ENCODE measurements around the gene IMPA2. TPM values are rescaled to one million over a fixed set of nuclear protein-coding genes. Genes with fewer than 3 reads are reported as not detected.

The IMPA2 gene
- total RNA-seq, 1 experiment from 2014 or later = 113 TPM

GRCh38 chr18:12053289-12053688 is 72.0 kb downstream of the IMPA2 start:
- no peaks in the 10 kb centered on the region for H3K36me3 Mint-ChIP-seq
- 0 out of 2 replicates have a peak, but pooled peaks cover 3% of the 10 kb centered on the region for H3K4me1 Mint-ChIP-seq
- DNase-seq (ENCODE audit: low spot score) = no peak
- H3K9me3 Mint-ChIP-seq = no peaks in the 10 kb centered on the region
- ChIA-PET CTCF (interaction anchor here (1.2 kb wide), 1 partner anchor 14 kb away, joined by 4 read pairs; no protein-coding TSS in a partner anchor), POLR2A (no interaction called here)
- no peak overlapping the region for H3K27ac Mint-ChIP-seq
- no peaks in the 10 kb centered on the region; the same call in 1 of the 2 replicates for H3K27me3 Mint-ChIP-seq (ENCODE audit: low read depth)
- TF ChIP-seq IRF2 (CRISPR knock-in tag; IDR thresholded peaks at IDR 0.05; ENCODE audit: borderline replicate concordance, low read depth) (no peak), USF2 (CRISPR knock-in tag; IDR thresholded peaks at IDR 0.05) (no peak), ZNF425 (CRISPR knock-in tag; conservative IDR thresholded peaks at IDR 0.05) (no peak), USF1 (CRISPR knock-in tag; IDR thresholded peaks at IDR 0.05) (no peak), HMGXB4 (CRISPR knock-in tag; IDR thresholded peaks at IDR 0.05) (no peak), OVOL2 (CRISPR knock-in tag; IDR thresholded peaks at IDR 0.05; ENCODE audit: borderline replicate concordance) (no peak), ZNF416 (CRISPR knock-in tag; IDR thresholded peaks at IDR 0.05) (no peak), RORB (CRISPR knock-in tag; IDR thresholded peaks at IDR 0.05) (no peak), NR3C1 (CRISPR knock-in tag; conservative IDR thresholded peaks at IDR 0.05; ENCODE audit: low read depth) (no peak), ATF1 (CRISPR knock-in tag; IDR thresholded peaks at IDR 0.05) (no peak), ZNF263 (CRISPR knock-in tag; IDR thresholded peaks at IDR 0.05; ENCODE audit: low read depth) (no peak), FOXK1 (CRISPR knock-in tag; IDR thresholded peaks at IDR 0.05) (no peak), MXD4 (CRISPR knock-in tag; IDR thresholded peaks at IDR 0.05; ENCODE audit: borderline replicate concordance) (no peak)
- H3K4me3 Mint-ChIP-seq = no peak overlapping the region
- no peak for ATAC-seq

- H3K4me3 Mint-ChIP-seq = no peak overlapping the region
- no peaks in the 10 kb centered on the region for H3K36me3 Mint-ChIP-seq
- ChIA-PET CTCF (interaction anchor here (1.7 to 2.2 kb wide), 4 partner anchors 17 to 191 kb away, joined by 4 to 16 read pairs (median 11); no protein-coding TSS in a partner anchor), POLR2A (no interaction called here)
- DNase-seq (ENCODE audit: low spot score) (no peak), ATAC-seq (no peak)
- no peaks in the 10 kb centered on the region for H3K9me3 Mint-ChIP-seq
- no peaks in the 10 kb centered on the region; the same call in 1 of the 2 replicates for H3K27me3 Mint-ChIP-seq (ENCODE audit: low read depth)
- no peak overlapping the region for H3K27ac Mint-ChIP-seq
- TF ChIP-seq ZNF396 (CRISPR knock-in tag; IDR thresholded peaks at IDR 0.05; ENCODE audit: borderline replicate concordance) (no peak), SMAD4 (CRISPR knock-in tag; IDR thresholded peaks at IDR 0.05) (no peak), KAT7 (CRISPR knock-in tag; IDR thresholded peaks at IDR 0.05; ENCODE audit: borderline replicate concordance) (no peak), E2F5 (CRISPR knock-in tag; IDR thresholded peaks at IDR 0.05) (no peak), PRRX2 (CRISPR knock-in tag; IDR thresholded peaks at IDR 0.05) (no peak), NFYB (CRISPR knock-in tag; conservative IDR thresholded peaks at IDR 0.05; ENCODE audit: low read depth) (no peak), GRHL2 (CRISPR knock-in tag; IDR thresholded peaks at IDR 0.05; ENCODE audit: insufficient replicate concordance, severe bottlenecking) (no peak), ZNF425 (CRISPR knock-in tag; conservative IDR thresholded peaks at IDR 0.05) (no peak)
- 0 out of 2 replicates have a peak, but pooled peaks cover 3% of the 10 kb centered on the region for H3K4me1 Mint-ChIP-seq
These were observed 75.0 kb downstream of the IMPA2 start for GRCh38 chr18:12056034-12056883.

All from WTC11 (cell line).